Testis (tissue), 2 donors: Measurements from ENCODE around the gene NCBP3.

Source experiments
- CTCF ChIP-seq, 3 experiments: fragments of 450-650 bp in 2 of 3; fragments of 200-600 bp in 1 of 3; sonication (generic) in 1 of 3; IDR thresholded peaks; one replicate each; pipeline ENCODE4 v1.5.1; 2016 to 2019; ENCODE audit warnings: antibody characterized with exemption in 3 of 3, mild to moderate bottlenecking in 2 of 3, moderate library complexity in 1 of 3
- POLR2A ChIP-seq: fragments of 450-650 bp; IDR thresholded peaks from one replicate; pipeline ENCODE4 v1.6.1; 2017; ENCODE audit warnings: antibody characterized with exemption, mild to moderate bottlenecking, moderate library complexity

GRCh38 chr17:3851461-3852100 is 5.5 kb upstream of the NCBP3 start:
- TF ChIP-seq POLR2A (no peak), CTCF (IDR thresholded peaks at IDR 0.05) (no peak)
